HG03280 (cell line): ENCODE results near the gene CLDN20.
"Not testable (repeated sequence)": the region's sequence is repeated elsewhere in the genome, so short reads cannot be mapped to it uniquely, and the experiment has no call there.

Experiments
- ATAC-seq: cut with Tn5 transposase; IDR thresholded peaks from one replicate; pipeline ENCODE4 v1.9.1; 2021; ENCODE audit warnings: mild to moderate bottlenecking, moderate library complexity; ENCODE audit not compliant: unreplicated experiment

The CLDN20 gene

GRCh38 chr6:155310596-155310995 is 46.8 kb downstream of the CLDN20 start:
- ATAC-seq = no peak

- no peak for ATAC-seq
These were observed 47.3 kb downstream of the CLDN20 start for GRCh38 chr6:155311086-155311485.

GRCh38 chr6:155311583-155311982 is 47.8 kb downstream of the CLDN20 start:
- ATAC-seq = no peak

GRCh38 chr6:155312950-155313349 is 49.1 kb downstream of the CLDN20 start:
- ATAC-seq = not testable (repeated sequence)

- ATAC-seq = peak; percentile 4
These were observed 49.8 kb downstream of the CLDN20 start for GRCh38 chr6:155313602-155314091.

GRCh38 chr6:155314092-155314772 is 50.4 kb downstream of the CLDN20 start, which contains the start of gene TFB1M:
TFB1M (minus strand) TSS chr6:155314484; CDS start chr6:155314428, 56 bp downstream.
- ATAC-seq = peak; percentile 95

- ATAC-seq = peak; percentile 50
These were observed 51.1 kb downstream of the CLDN20 start for GRCh38 chr6:155314773-155315515.

- no peak for ATAC-seq
These were observed 51.7 kb downstream of the CLDN20 start for GRCh38 chr6:155315516-155315871.

GRCh38 chr6:155316419-155316818 is 52.6 kb downstream of the CLDN20 start:
- no peak for ATAC-seq

- ATAC-seq = no peak
These were observed 53.4 kb downstream of the CLDN20 start for GRCh38 chr6:155317186-155317585.

- ATAC-seq = no peak
These were observed 56.1 kb downstream of the CLDN20 start for GRCh38 chr6:155319902-155320301.

GRCh38 chr6:155324172-155324571 is 60.4 kb downstream of the CLDN20 start:
- ATAC-seq = no peak

- no peak for ATAC-seq
These were observed 61.2 kb downstream of the CLDN20 start for GRCh38 chr6:155324993-155325392.

GRCh38 chr6:155325700-155326516 is 62.1 kb downstream of the CLDN20 start:
- no peak for ATAC-seq
